Neutrophil (primary cell): ENCODE measurements around the gene IMPA2.
"Not testable (repeated sequence)": the region's sequence is repeated elsewhere in the genome, so short reads cannot be mapped to it uniquely, and the experiment has no call there.

Experiments used
- H3K27ac ChIP-seq: fragments of 200-600 bp; sonication (generic); 2 replicates; pipeline ENCODE4 v1.5.1; 2016; ENCODE audit warnings: mild to moderate bottlenecking, moderate library complexity
- H3K27me3 ChIP-seq: fragments of 200-600 bp; sonication (generic); 2 replicates; pipeline ENCODE4 v1.6.0; 2016; ENCODE audit warnings: mild to moderate bottlenecking
- H3K36me3 ChIP-seq: fragments of 200-600 bp; sonication (generic); 2 replicates; pipeline ENCODE4 v1.5.1; 2017
- H3K4me1 ChIP-seq, 2 experiments: fragments of 200-600 bp in 1 of 2; sonication (generic) in 1 of 2; 1 replicate in 1 of 2; 2 replicates in 1 of 2; pipeline versions ENCODE4 v1.5.1 to v1.6.1; 2013 to 2016; ENCODE audit warnings: low read depth in 1 of 2, low read length in 1 of 2, mild to moderate bottlenecking in 1 of 2, moderate library complexity in 1 of 2; ENCODE audit not compliant: control insufficient read depth in 1 of 2, insufficient read depth in 1 of 2
- H3K4me3 ChIP-seq, 2 experiments: fragments of 200-600 bp in 1 of 2; sonication (generic) in 1 of 2; 1 replicate in 1 of 2; 2 replicates in 1 of 2; pipeline ENCODE4 v1.5.1; 2013 to 2016; ENCODE audit warnings: low read depth in 1 of 2, low read length in 1 of 2, mild to moderate bottlenecking in 1 of 2, moderate library complexity in 1 of 2
- H3K9me3 ChIP-seq: fragments of 200-600 bp; sonication (generic); 2 replicates; pipeline ENCODE4 v1.5.1; 2016
- TF ChIP-seq, protein P1 (sequence below): fragments of 200-600 bp; sonication (generic); IDR thresholded peaks from 2 replicates; pipeline ENCODE4 v1.5.1; 2016; ENCODE audit warnings: antibody characterized with exemption

The IMPA2 gene

DNA sequence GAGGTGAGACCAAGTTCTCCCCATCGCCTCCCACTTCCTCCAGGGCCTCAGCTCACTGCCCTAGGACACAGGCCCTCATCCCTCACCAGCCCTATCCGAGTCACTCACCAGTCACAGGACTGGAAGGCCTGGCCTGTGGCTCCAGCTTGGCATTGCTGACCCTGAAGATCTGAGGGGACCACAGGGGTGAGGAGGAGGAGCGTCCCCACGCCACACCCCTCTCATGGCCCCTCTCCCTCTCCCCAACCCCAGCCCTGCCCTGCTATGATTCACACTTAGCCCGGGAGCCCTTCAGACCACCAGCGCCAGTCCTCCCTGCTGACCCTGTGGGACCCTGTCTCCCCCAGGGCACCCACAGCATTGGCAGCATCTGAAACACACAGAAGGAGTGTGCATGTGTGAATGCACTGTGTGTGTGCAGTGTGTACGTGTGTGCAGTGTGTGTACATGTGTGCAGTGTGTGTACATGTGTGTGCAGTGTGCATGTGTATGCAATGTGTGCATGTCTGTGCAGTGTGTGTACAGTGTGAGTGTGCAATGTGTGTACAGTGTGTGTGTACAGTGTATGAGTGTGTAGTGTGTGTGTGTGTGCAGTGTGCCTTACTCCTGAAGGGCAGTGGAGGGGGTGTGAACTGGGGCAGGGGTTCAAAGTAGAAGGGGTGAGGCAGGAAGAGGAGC, 82.9 kb downstream of the IMPA2 start:
- TF ChIP-seq, protein P1, sequence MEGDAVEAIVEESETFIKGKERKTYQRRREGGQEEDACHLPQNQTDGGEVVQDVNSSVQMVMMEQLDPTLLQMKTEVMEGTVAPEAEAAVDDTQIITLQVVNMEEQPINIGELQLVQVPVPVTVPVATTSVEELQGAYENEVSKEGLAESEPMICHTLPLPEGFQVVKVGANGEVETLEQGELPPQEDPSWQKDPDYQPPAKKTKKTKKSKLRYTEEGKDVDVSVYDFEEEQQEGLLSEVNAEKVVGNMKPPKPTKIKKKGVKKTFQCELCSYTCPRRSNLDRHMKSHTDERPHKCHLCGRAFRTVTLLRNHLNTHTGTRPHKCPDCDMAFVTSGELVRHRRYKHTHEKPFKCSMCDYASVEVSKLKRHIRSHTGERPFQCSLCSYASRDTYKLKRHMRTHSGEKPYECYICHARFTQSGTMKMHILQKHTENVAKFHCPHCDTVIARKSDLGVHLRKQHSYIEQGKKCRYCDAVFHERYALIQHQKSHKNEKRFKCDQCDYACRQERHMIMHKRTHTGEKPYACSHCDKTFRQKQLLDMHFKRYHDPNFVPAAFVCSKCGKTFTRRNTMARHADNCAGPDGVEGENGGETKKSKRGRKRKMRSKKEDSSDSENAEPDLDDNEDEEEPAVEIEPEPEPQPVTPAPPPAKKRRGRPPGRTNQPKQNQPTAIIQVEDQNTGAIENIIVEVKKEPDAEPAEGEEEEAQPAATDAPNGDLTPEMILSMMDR: no peak
- no peaks in the 10 kb centered on the region for H3K36me3 ChIP-seq
- H3K4me3 ChIP-seq: no peak overlapping the region
- no peak overlapping the region for H3K27ac ChIP-seq
- H3K9me3 ChIP-seq: no peaks in the 10 kb centered on the region
- no peaks in the 10 kb centered on the region for H3K4me1 ChIP-seq
- H3K27me3 ChIP-seq: no peaks in the 10 kb centered on the region

- Histone ChIP-seq H3K27me3 (no peaks in the 10 kb centered on the region), H3K4me1 (no peaks in the 10 kb centered on the region), H3K9me3 (no peaks in the 10 kb centered on the region), H3K27ac (no peak overlapping the region), H3K36me3 (no peaks in the 10 kb centered on the region), H3K4me3 (no peak overlapping the region)
- TF ChIP-seq, protein P1: no peak
Measured at GRCh38 chr18:12065397-12065796, 84.1 kb downstream of the IMPA2 start.

- no peak overlapping the region for H3K4me3 ChIP-seq
- H3K9me3 ChIP-seq: no peaks in the 10 kb centered on the region
- H3K4me1 ChIP-seq: no peaks in the 10 kb centered on the region
- TF ChIP-seq, protein P1: no peak
- H3K36me3 ChIP-seq: no peaks in the 10 kb centered on the region
- peaks cover 6% of the 10 kb centered on the region for H3K27me3 ChIP-seq
- no peak overlapping the region for H3K27ac ChIP-seq
Measured at GRCh38 chr18:12066910-12067511, 85.7 kb downstream of the IMPA2 start.

DNA sequence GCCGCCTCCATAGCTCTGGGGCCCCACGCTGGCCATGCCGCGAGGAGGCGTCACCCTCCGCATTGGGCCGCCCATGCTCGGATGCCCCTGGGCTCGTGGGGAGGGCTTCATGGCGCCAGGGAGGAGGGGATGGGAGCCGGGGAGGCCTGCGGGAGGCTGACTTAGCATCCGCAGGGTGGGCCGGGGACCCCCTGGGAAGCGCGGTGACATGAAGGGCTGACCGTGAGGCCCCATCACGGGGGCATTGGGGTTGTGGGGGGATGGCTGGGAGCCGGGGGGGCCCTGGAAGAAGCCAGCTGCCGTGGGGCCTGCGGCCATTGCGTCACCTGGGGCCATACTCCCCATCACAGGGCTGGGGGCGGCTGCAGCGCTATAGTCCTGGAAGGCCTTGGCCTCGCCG, 86.4 kb downstream of the IMPA2 start:
- Histone ChIP-seq H3K36me3 (no peaks in the 10 kb centered on the region), H3K4me3 (no peak overlapping the region), H3K9me3 (no peaks in the 10 kb centered on the region), H3K27me3 (peaks cover 12% of the 10 kb centered on the region), H3K4me1 (no peaks in the 10 kb centered on the region), H3K27ac (no peak overlapping the region)
- TF ChIP-seq, protein P1: no peak

DNA sequence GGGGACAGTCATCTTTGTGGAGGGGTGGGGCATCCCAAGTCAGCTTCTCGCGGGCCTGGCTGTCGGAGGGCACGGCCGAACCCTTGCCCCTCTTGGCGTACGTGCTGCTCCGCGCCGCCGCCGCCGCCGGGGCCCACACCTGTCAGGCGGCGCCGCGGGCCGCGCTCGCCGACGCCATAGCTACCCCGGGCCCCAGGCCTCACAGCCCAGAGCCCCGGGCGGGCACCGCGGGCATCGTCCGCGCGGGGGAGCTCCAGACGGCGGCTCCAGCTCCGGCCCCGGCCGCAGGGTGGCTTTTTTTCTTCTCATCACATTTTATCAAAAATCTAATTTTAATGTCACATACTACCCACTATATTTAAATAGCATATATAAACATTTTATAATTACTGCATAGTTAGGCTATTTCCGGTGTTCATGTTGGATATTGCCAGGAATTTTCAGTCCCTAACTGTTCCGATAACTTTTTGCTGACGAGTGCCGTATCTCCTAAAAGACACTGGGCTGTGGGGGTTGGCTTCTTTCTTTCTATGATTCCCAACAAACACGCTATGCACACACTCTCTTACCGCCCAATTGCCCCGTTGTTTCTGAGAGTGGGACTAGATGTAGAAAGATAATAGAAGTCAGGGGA, 87.1 kb downstream of the IMPA2 start:
- H3K4me1 ChIP-seq, H3K9me3 ChIP-seq, H3K4me3 ChIP-seq, H3K27ac ChIP-seq, H3K36me3 ChIP-seq: not testable (repeated sequence)
- H3K27me3 ChIP-seq: peaks cover 12% of the 10 kb centered on the region

DNA sequence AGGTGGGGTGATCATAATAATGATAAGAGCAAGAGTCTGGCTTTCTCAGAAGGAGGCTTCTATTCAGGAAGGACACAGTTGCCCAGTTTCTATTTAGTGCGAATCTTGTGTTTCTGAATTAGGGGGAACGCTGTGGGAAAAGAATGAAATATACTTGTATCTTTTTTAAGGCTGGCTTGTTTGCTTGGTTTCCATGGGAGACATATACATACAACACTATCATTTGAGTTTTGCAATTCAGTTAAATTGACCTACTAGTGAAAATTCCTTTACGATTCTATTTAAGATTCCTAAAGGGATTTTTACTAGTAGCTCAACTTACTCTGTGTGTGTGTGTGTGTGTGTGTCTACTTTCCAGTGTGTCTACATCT, 87.6 kb downstream of the IMPA2 start:
- TF ChIP-seq, protein P1: no peak
- Histone ChIP-seq H3K27ac (no peak overlapping the region), H3K4me1 (no peaks in the 10 kb centered on the region), H3K4me3 (no peak overlapping the region), H3K9me3 (no peaks in the 10 kb centered on the region), H3K36me3 (no peaks in the 10 kb centered on the region), H3K27me3 (peaks cover 12% of the 10 kb centered on the region)

DNA sequence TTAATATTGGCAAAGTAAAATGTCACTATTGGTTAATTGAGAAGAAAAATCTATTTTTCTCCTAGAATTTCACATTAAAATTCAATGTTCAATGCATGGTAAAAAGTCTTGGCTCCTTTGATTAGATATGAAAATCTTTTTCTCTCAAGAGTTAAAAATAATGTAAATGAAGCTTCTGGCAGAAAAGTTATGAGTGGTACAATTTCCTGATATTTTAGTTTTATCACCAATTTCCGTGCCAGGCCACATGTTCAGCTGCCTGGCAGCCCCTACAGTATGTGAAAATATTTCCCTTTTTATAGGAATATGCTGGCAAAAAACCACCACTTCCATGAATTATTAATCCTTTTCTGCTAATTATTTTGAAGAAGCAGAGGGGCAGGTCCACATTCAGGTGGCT, 89.8 kb downstream of the IMPA2 start:
- not testable (repeated sequence) for H3K4me1 ChIP-seq, H3K27ac ChIP-seq, H3K4me3 ChIP-seq, H3K9me3 ChIP-seq, H3K36me3 ChIP-seq
- peaks cover 33% of the 10 kb centered on the region for H3K27me3 ChIP-seq
